Common myeloid progenitor, CD34-positive (primary cell): ENCODE results near the gene DYRK2.

ENCODE experiments used
- CTCF ChIA-PET: fragments of 350-600 bp; sonication (Branson Sonifier 250); formaldehyde crosslinking; loops from one replicate; lab custom pipeline; 2021; ENCODE audit warnings: antibody characterized with exemption; lab: Charles Lee
- POLR2A ChIA-PET: fragments of 350-600 bp; sonication (Branson Sonifier 250); formaldehyde crosslinking; loops from one replicate; lab custom pipeline; 2021; ENCODE audit warnings: antibody characterized with exemption; lab: Charles Lee
- DNase-seq, 3 donors: peaks; one replicate each; pipeline versions ENCODE4 v3.0.0 to v3.0.0-alpha.2; 2013
- H3K27ac ChIP-seq, 2 experiments: 1 replicate in 1 of 2; 2 replicates in 1 of 2; pipeline ENCODE4 v1.7.0; 2013; ENCODE audit warnings: inconsistent platforms in 2 of 2, low read length in 2 of 2, mild to moderate bottlenecking in 2 of 2, low read depth in 1 of 2, moderate library complexity in 1 of 2; ENCODE audit not compliant: severe bottlenecking in 2 of 2, insufficient read depth in 1 of 2, poor library complexity in 1 of 2
- H3K27me3 ChIP-seq, 5 experiments: replicated peaks in 2 of 5; 1 replicate in 3 of 5; 2 replicates in 2 of 5; pipeline versions ENCODE4 v1.6.1 to v1.7.0; 2013; ENCODE audit warnings: low read length in 4 of 5, mild to moderate bottlenecking in 2 of 5, moderate library complexity in 2 of 5, inconsistent platforms in 1 of 5; ENCODE audit not compliant: insufficient read depth in 5 of 5, control insufficient read depth in 4 of 5
- H3K36me3 ChIP-seq, 4 experiments: 1 replicate in 2 of 4; 2 replicates in 2 of 4; pipeline versions ENCODE4 v1.6.1 to v1.7.0; 2013; ENCODE audit warnings: low read length in 3 of 4, control low read depth in 1 of 4, mild to moderate bottlenecking in 1 of 4; ENCODE audit not compliant: control insufficient read depth in 4 of 4, insufficient read depth in 4 of 4
- H3K4me1 ChIP-seq, 4 experiments: 1 replicate in 3 of 4; 2 replicates in 1 of 4; pipeline versions ENCODE4 v1.6.1 to v1.7.1; 2013; ENCODE audit warnings: low read length in 3 of 4, mild to moderate bottlenecking in 3 of 4, control low read depth in 1 of 4, inconsistent platforms in 1 of 4, moderate library complexity in 1 of 4; ENCODE audit not compliant: control insufficient read depth in 4 of 4, insufficient read depth in 4 of 4; ENCODE audit errors: control extremely low read depth in 1 of 4
- H3K4me3 ChIP-seq, 7 experiments: 1 replicate in 4 of 7; 2 replicates in 3 of 7; pipeline versions ENCODE4 v1.5.1 to v1.7.0; 2013; ENCODE audit warnings: mild to moderate bottlenecking in 7 of 7, low read length in 6 of 7, moderate library complexity in 6 of 7, inconsistent platforms in 2 of 7, low read depth in 2 of 7, control low read depth in 1 of 7; ENCODE audit not compliant: insufficient read depth in 4 of 7, control insufficient read depth in 1 of 7; ENCODE audit errors: extremely low read depth in 1 of 7
- H3K9me3 ChIP-seq, 5 experiments: 1 replicate in 4 of 5; 2 replicates in 1 of 5; pipeline versions ENCODE4 v1.6.1 to v1.7.1; 2013; ENCODE audit warnings: low read length in 4 of 5, mild to moderate bottlenecking in 2 of 5, inconsistent platforms in 1 of 5, low read depth in 1 of 5, moderate library complexity in 1 of 5; ENCODE audit not compliant: control insufficient read depth in 4 of 5, insufficient read depth in 2 of 5; ENCODE audit errors: control extremely low read depth in 1 of 5
- WGBS: methylation state at CpG from one replicate; pipeline ENCODE4 v1.1.5; 2013; ENCODE audit not compliant: insufficient coverage; 5-methylcytosine and 5-hydroxymethylcytosine counted together

Gene DYRK2

DNA sequence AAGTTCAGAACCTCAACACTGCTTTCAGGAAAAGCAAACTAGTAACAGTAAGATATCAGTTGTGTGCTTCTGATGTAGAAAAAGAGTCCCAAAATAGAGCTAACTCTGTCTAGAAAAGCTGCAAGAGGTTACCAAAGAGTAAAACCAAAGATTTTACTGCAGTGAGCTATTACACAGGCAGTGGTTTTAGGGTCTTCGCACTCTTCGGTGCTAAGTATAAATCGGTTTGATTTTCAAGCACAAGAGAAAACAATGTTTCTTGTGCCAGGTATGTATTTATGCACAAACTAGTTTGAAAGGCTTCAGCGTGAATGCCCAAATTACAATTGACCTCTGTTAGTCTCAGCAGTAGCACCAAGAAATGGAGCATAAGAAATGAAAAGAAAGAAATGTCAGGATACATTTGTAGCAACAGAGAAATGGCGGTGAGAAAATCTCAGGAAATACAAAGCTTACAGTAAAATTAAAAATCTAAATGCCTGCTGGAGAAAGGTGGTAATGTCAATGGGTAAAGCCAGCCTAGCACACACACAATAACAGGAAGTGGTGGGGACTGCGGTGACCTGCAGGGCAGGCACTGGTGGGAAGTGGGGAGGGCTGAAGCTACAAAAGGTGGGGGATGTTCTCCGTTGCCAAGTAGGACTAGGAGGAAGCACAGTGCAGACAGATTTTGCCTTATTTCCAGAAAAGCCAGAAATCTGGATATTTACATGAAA, 18.0 kb upstream of the DYRK2 start:
- peak overlapping the region in 3 of 7 experiments; percentile 15 to 40 (median 21) for H3K4me3 ChIP-seq
- no peaks in the 10 kb centered on the region for H3K27me3 ChIP-seq
- 28% methylated on average over 5 of the region's 7 CpGs for WGBS
- H3K9me3 ChIP-seq, result no peaks in the 10 kb centered on the region
- DNase-seq, result peak; percentile 94 to 98 (median 98)
- CTCF ChIA-PET, result interaction anchor here (0.6 to 2.8 kb wide), 9 partner anchors 11 to 276 kb away, joined by 3 to 11 read pairs (median 4); partner anchors contain the start of gene DYRK2
- POLR2A ChIA-PET, result interaction anchor here (1.1 to 1.4 kb wide), 2 partner anchors 17 to 19 kb away, joined by 3 read pairs; no protein-coding TSS in a partner anchor
- no peak overlapping the region for H3K27ac ChIP-seq
- H3K4me1 ChIP-seq, result peaks cover 13 to 56% (median 30%) of the 10 kb centered on the region in 4 experiments
- no peaks in the 10 kb centered on the region for H3K36me3 ChIP-seq

DNA sequence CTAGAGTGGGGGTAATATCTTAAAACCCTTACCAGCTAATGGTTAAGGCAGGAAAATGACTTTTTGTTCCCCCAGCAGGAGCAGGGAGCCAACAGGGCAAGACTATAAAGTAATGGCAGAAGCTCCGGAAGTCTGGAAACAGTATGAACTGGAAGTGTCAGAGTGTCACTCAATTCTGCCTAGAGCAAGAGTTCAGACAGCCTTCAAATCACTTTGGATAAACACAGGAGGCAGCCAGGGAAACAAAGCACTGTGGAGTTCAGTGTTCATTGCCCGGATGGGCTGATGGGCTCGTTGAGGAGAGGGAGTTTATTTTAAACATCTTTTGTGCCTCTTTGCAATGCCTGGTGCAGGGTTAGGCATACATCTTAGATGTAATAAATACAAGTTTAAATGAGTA, 16.5 kb upstream of the DYRK2 start:
- DNase-seq, result no peak
- WGBS, result 100% methylated on average over 2 of the region's 3 CpGs
- ChIA-PET CTCF (interaction anchor here (1.2 to 2.8 kb wide), 3 partner anchors 11 to 32 kb away, joined by 3 to 11 read pairs (median 6); partner anchors contain the start of gene DYRK2), POLR2A (no interaction called here)
- H3K27me3 ChIP-seq, result no peaks in the 10 kb centered on the region
- peaks cover 13 to 56% (median 30%) of the 10 kb centered on the region in 4 experiments for H3K4me1 ChIP-seq
- no peak overlapping the region for H3K27ac ChIP-seq
- no peaks in the 10 kb centered on the region for H3K9me3 ChIP-seq
- H3K36me3 ChIP-seq, result no peaks in the 10 kb centered on the region
- H3K4me3 ChIP-seq, result no peak overlapping the region

DNA sequence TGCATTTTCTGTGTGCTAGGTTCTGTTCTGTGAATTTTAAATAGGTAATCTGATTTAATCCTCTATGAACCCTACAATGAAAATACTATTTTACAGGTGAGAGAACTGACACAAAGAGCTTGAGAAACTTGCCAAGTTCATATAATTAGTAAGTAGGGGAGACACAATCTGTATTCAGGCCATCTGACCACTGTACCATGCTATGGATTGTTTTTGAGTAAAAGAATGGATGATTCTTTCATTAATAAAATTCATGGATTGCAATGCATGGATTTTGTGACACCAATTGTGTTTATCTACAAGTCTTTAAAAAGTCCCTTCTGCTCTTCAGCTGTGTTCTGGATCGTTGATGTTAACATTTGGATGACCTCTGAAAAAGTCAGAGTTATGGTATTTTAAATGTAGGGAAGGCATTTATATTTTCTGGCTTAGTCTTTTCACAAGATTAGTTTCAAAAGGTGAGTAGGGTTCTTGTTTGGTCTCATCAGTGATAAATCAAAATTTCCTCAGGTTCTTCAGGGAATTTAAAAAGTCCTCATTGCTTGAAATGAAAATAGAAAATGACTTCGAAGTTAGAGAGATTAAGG, 15.4 kb upstream of the DYRK2 start:
- H3K27ac ChIP-seq, result no peak overlapping the region
- no peaks in the 10 kb centered on the region for H3K9me3 ChIP-seq
- ChIA-PET CTCF (interaction anchor here (1.6 kb wide), 1 partner anchor 9 kb away, joined by 5 read pairs; no protein-coding TSS in a partner anchor), POLR2A (no interaction called here)
- DNase-seq, result no peak
- no peaks in the 10 kb centered on the region for H3K36me3 ChIP-seq
- WGBS, result 89% methylated on average over 1 of the region's 2 CpGs
- H3K4me3 ChIP-seq, result no peak overlapping the region
- H3K27me3 ChIP-seq, result no peaks in the 10 kb centered on the region
- peaks cover 13 to 56% (median 30%) of the 10 kb centered on the region in 4 experiments for H3K4me1 ChIP-seq

DNA sequence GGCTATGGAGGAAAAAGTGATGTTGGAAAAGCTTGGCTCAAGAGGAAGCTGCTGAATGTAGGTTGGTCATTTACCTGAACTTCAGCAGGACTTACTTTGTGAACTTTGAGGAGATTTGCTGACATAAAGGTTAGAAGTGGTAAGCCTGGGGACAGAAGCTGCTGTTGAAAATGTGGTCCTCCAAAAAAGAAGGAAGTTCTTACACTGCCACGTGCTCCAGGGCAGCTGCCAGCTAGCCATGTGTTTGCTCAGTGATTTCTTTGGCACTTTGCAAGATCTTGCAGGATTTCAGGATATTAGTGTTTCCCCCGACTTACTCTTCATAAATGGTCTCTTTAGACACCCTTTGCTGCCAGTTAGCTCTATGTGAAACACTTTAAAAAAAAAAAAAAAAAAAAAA, 14.8 kb upstream of the DYRK2 start:
- Histone ChIP-seq H3K27me3 (no peaks in the 10 kb centered on the region), H3K36me3 (no peaks in the 10 kb centered on the region), H3K4me3 (no peak overlapping the region), H3K9me3 (no peaks in the 10 kb centered on the region), H3K27ac (no peak overlapping the region), H3K4me1 (peaks cover 13 to 56% (median 30%) of the 10 kb centered on the region in 4 experiments)
- WGBS, result 0% methylated on average over 1 of the region's 2 CpGs
- POLR2A ChIA-PET, result no interaction called here
- peak in 2 of 3 donors; percentile 60 to 74 for DNase-seq
- CTCF ChIA-PET, result interaction anchor here (1.6 kb wide), 1 partner anchor 9 kb away, joined by 5 read pairs; no protein-coding TSS in a partner anchor

DNA sequence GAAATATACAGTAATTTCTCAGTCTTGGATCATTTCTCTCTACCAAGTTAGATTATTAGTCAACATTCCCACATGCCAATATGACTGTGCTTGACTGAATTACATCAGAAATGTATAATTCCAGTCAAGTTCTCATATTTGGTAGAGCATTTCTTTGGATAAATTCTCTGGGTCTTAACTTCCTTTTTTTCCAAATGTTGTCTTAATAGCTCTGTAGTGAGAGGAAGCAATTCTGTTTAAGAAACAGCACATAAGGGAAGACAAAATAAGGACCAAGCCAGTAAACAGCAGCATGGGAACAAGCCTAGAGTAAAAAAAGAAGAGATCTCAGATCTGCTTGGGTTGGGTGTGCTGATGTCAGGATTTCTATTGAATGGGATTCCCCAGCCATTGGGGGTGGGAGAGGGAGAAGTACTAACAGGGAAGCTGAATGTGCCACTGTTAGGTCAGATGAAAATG, 14.2 kb upstream of the DYRK2 start:
- no peak overlapping the region for H3K27ac ChIP-seq
- H3K4me1 ChIP-seq, result peaks cover 13 to 50% (median 28%) of the 10 kb centered on the region in 4 experiments
- no peak overlapping the region for H3K4me3 ChIP-seq
- ChIA-PET CTCF (interaction anchor here (0.6 to 1.6 kb wide), 3 partner anchors 8 to 13 kb away, joined by 3 to 5 read pairs (median 3); no protein-coding TSS in a partner anchor), POLR2A (no interaction called here)
- H3K27me3 ChIP-seq, result no peaks in the 10 kb centered on the region
- DNase-seq, result peak in 2 of 3 donors; percentile 25 to 36
- H3K36me3 ChIP-seq, result no peaks in the 10 kb centered on the region
- H3K9me3 ChIP-seq, result no peaks in the 10 kb centered on the region

DNA sequence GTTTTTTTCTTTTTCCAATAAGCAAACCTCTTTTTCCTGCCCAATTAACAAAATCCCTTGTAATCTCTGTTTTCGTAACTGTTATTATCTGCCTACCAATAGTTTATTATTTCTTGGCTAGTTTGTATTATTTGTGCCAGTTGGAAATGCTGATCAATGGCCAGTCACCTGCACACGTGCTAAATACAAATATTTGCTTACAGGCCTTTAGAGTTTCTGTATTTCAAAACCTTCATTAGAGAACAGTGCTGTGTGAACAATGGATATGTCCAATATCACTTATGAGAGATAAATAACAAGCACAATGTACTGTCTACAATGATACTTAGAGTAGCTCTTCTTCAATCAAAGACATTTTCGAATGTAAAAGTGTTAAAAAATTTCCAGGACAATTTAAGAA, 10.8 kb upstream of the DYRK2 start:
- H3K36me3 ChIP-seq, result no peaks in the 10 kb centered on the region
- peaks cover 4 to 20% (median 14%) of the 10 kb centered on the region in 4 experiments for H3K4me1 ChIP-seq
- ChIA-PET CTCF (no interaction called here), POLR2A (no interaction called here)
- no peak for DNase-seq
- H3K27me3 ChIP-seq, result no peaks in the 10 kb centered on the region
- no peak overlapping the region for H3K4me3 ChIP-seq
- H3K9me3 ChIP-seq, result no peaks in the 10 kb centered on the region
- WGBS, result 100% methylated on average over 1 of the region's 3 CpGs
- H3K27ac ChIP-seq, result no peak overlapping the region

DNA sequence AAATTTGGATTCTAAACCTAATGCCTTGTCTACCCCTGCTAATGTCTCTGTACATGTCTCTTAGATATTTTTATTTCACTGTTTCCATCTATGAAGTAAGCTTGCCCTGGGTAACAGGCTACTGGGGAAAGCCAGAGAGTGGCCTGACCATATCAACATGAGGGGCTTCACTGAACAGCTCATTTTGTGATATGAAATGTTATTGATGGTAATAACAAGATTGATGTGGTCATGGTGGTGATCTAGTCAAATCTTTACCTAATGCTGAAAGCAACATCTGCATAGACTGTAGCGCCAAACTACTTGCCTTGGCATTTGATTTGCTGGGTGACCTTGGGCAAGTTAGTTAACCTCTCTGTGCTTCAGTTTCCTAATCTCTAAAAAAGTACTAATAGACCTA, 9.9 kb upstream of the DYRK2 start:
- Histone ChIP-seq H3K4me3 (no peak overlapping the region), H3K27me3 (no peaks in the 10 kb centered on the region), H3K4me1 (peaks cover 0 to 14% (median 10%) of the 10 kb centered on the region in 4 experiments), H3K27ac (no peak overlapping the region), H3K36me3 (no peaks in the 10 kb centered on the region), H3K9me3 (no peaks in the 10 kb centered on the region)
- ChIA-PET CTCF (interaction anchor here (1.0 kb wide), 3 partner anchors 10 to 24 kb away, joined by 3 read pairs; no protein-coding TSS in a partner anchor), POLR2A (no interaction called here)
- WGBS, result no CpG with 5 or more reads among the region's 1 CpG
- DNase-seq, result no peak
